ENCODE data around the gene IGF1R. TPM values are rescaled to one million over a fixed set of nuclear protein-coding genes. Genes with fewer than 3 reads are reported as not detected.

Gene IGF1R
- total and polyA plus RNA-seq, 2 of the 13 experiments (the other 11 are each of a cell fraction or from before 2014, with no cell fraction given), result 15.9 to 18.4 TPM

DNA sequence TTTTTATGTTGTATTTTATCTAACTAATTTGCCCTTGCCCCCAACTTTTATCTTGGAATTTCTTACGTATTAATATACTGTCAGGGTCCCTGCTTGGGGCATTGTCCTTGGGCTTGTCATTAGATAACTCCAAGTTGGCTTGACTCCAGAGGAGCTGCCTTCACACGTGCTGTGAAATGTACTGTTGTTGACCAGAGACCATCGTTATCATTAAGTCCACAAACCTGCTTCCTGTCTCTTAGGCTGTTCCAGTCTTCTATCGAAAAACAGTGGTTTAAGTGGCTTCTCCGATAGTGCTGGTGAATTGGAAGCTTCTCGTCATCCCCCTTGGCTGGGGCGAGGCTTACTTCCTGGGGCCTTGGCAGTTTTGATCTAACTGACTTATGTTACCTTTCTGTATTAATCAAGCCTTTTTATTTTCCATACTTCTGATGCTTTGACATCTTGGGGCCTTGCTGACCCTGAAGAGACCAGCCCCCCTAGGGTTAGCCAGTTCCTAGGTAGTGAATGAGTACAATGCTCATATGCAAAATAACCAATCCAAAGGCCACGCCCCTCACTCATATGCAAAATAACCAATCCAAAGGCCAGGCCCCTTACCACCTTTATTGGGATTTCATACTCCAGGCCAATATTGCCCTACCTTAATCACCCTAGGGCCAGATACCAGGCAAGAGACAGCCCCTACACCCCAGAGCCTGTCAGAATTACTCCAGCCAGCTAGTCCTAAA, 164.5 kb downstream of the IGF1R start (continued):
- no peak for TF ChIP-seq WIZ (CRISPR knock-in tag; IDR thresholded peaks at IDR 0.05)
- TF ChIP-seq, protein P1, sequence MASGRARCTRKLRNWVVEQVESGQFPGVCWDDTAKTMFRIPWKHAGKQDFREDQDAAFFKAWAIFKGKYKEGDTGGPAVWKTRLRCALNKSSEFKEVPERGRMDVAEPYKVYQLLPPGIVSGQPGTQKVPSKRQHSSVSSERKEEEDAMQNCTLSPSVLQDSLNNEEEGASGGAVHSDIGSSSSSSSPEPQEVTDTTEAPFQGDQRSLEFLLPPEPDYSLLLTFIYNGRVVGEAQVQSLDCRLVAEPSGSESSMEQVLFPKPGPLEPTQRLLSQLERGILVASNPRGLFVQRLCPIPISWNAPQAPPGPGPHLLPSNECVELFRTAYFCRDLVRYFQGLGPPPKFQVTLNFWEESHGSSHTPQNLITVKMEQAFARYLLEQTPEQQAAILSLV (CRISPR knock-in tag; IDR thresholded peaks at IDR 0.05; ENCODE audit: borderline replicate concordance), result no peak
- no peak for TF ChIP-seq NFE2L2 (IDR thresholded peaks at IDR 0.05; ENCODE audit: low read length)
- no peak for TF ChIP-seq ZNF891 (CRISPR knock-in tag; IDR thresholded peaks at IDR 0.05)
- TF ChIP-seq ZNF709 (CRISPR knock-in tag; IDR thresholded peaks at IDR 0.05), result no peak
- TF ChIP-seq MAFG (CRISPR knock-in tag; IDR thresholded peaks at IDR 0.05), result no peak
- no peak for TF ChIP-seq ZMAT3 (CRISPR knock-in tag; conservative IDR thresholded peaks at IDR 0.05)
- TF ChIP-seq ZNF790 (CRISPR knock-in tag; IDR thresholded peaks at IDR 0.05; ENCODE audit: borderline replicate concordance), result no peak
- no peak for TF ChIP-seq MTA1 (CRISPR knock-in tag; IDR thresholded peaks at IDR 0.05; ENCODE audit: borderline replicate concordance)
- TF ChIP-seq SMARCE1 (IDR thresholded peaks at IDR 0.05; ENCODE audit: borderline replicate concordance), result no peak
- TF ChIP-seq, protein P2, sequence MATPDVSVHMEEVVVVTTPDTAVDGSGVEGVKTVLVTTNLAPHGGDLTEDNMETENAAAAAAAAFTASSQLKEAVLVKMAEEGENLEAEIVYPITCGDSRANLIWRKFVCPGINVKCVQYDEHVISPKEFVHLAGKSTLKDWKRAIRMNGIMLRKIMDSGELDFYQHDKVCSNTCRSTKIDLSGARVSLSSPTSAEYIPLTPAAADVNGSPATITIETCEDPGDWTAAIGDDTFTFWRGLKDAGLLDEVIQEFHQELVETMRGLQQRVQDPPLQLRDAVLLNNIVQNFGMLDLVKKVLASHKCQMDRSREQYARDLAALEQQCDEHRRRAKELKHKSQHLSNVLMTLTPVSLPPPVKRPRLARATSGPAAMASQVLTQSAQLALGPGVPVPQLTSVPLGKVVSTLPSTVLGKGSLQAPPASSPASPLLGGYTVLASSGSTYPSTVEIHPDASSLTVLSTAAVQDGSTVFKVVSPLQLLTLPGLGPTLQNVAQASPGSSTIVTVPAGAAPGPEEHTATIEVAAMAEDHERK (CRISPR knock-in tag; IDR thresholded peaks at IDR 0.05; ENCODE audit: low read depth), result no peak
- TF ChIP-seq, protein P3, sequence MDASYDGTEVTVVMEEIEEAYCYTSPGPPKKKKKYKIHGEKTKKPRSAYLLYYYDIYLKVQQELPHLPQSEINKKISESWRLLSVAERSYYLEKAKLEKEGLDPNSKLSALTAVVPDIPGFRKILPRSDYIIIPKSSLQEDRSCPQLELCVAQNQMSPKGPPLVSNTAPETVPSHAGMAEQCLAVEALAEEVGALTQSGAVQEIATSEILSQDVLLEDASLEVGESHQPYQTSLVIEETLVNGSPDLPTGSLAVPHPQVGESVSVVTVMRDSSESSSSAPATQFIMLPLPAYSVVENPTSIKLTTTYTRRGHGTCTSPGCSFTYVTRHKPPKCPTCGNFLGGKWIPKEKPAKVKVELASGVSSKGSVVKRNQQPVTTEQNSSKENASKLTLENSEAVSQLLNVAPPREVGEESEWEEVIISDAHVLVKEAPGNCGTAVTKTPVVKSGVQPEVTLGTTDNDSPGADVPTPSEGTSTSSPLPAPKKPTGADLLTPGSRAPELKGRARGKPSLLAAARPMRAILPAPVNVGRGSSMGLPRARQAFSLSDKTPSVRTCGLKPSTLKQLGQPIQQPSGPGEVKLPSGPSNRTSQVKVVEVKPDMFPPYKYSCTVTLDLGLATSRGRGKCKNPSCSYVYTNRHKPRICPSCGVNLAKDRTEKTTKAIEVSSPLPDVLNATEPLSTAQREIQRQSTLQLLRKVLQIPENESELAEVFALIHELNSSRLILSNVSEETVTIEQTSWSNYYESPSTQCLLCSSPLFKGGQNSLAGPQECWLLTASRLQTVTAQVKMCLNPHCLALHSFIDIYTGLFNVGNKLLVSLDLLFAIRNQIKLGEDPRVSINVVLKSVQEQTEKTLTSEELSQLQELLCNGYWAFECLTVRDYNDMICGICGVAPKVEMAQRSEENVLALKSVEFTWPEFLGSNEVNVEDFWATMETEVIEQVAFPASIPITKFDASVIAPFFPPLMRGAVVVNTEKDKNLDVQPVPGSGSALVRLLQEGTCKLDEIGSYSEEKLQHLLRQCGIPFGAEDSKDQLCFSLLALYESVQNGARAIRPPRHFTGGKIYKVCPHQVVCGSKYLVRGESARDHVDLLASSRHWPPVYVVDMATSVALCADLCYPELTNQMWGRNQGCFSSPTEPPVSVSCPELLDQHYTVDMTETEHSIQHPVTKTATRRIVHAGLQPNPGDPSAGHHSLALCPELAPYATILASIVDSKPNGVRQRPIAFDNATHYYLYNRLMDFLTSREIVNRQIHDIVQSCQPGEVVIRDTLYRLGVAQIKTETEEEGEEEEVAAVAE (CRISPR knock-in tag; IDR thresholded peaks at IDR 0.05; ENCODE audit: borderline replicate concordance), result no peak
- TF ChIP-seq AGO1 (IDR thresholded peaks at IDR 0.05; ENCODE audit: low read depth, low read length, poor library complexity, severe bottlenecking), result no peak
- no peak for TF ChIP-seq ZFP36L2 (CRISPR knock-in tag; IDR thresholded peaks at IDR 0.05)
- TF ChIP-seq NR2F2 (IDR thresholded peaks at IDR 0.05; ENCODE audit: borderline replicate concordance, low read depth), result 0 out of 2 replicates have a peak, but pooled peaks have one; percentile 26
- no peak for TF ChIP-seq GPN1 (CRISPR knock-in tag; IDR thresholded peaks at IDR 0.05; ENCODE audit: borderline replicate concordance)
- TF ChIP-seq NFIB (CRISPR knock-in tag; IDR thresholded peaks at IDR 0.05; ENCODE audit: borderline replicate concordance), result no peak
- TF ChIP-seq SRSF1 (optimal IDR thresholded peaks at IDR 0.05; ENCODE audit: low read depth, low read length), result no peak
- no peak for TF ChIP-seq SNRNP70 (IDR thresholded peaks at IDR 0.05; ENCODE audit: low read depth, low read length)
- no peak for TF ChIP-seq ASH2L (IDR thresholded peaks at IDR 0.05; ENCODE audit: insufficient read length, low read depth, low read length)
- TF ChIP-seq HNRNPK (IDR thresholded peaks at IDR 0.05; ENCODE audit: low read depth, low read length, poor library complexity, severe bottlenecking), result no peak
